CD4-positive, alpha-beta T cell treated with Interleukin-17A for 1 hour (primary cell): ENCODE results near the gene FOXC1.

Experiments
- DNase-seq: peaks from one replicate; pipeline ENCODE4 v3.0.0-alpha.2; 2020

The FOXC1 gene

GRCh38 chr6:1584996-1585668, 24.6 kb upstream of the FOXC1 start:
- no peak for DNase-seq

GRCh38 chr6:1585669-1586049, 24.1 kb upstream of the FOXC1 start:
- no peak for DNase-seq

GRCh38 chr6:1586256-1586655, 23.5 kb upstream of the FOXC1 start:
- no peak for DNase-seq

GRCh38 chr6:1586861-1587450, 22.8 kb upstream of the FOXC1 start:
- DNase-seq = no peak

GRCh38 chr6:1587546-1587945, 22.2 kb upstream of the FOXC1 start:
- no peak for DNase-seq

GRCh38 chr6:1587977-1588376, 21.7 kb upstream of the FOXC1 start:
- no peak for DNase-seq

- DNase-seq = no peak
Measured at GRCh38 chr6:1589208-1589607, 20.5 kb upstream of the FOXC1 start.

- no peak for DNase-seq
Measured at GRCh38 chr6:1590580-1590979, 19.1 kb upstream of the FOXC1 start.

GRCh38 chr6:1591243-1591642, 18.5 kb upstream of the FOXC1 start:
- no peak for DNase-seq

- no peak for DNase-seq
Measured at GRCh38 chr6:1591926-1592325, 17.8 kb upstream of the FOXC1 start.

- no peak for DNase-seq
Measured at GRCh38 chr6:1592852-1593251, 16.9 kb upstream of the FOXC1 start.

GRCh38 chr6:1593286-1593957, 16.3 kb upstream of the FOXC1 start:
- no peak for DNase-seq

- no peak for DNase-seq
Measured at GRCh38 chr6:1593958-1594314, 15.8 kb upstream of the FOXC1 start.

GRCh38 chr6:1594445-1595200, 15.1 kb upstream of the FOXC1 start:
- no peak for DNase-seq

GRCh38 chr6:1595271-1596087, 14.2 kb upstream of the FOXC1 start:
- DNase-seq = no peak

- DNase-seq = peak; percentile 70
Measured at GRCh38 chr6:1596088-1596852, 13.4 kb upstream of the FOXC1 start.

- DNase-seq = no peak
Measured at GRCh38 chr6:1597121-1597744, 12.5 kb upstream of the FOXC1 start.

GRCh38 chr6:1597924-1598323, 11.8 kb upstream of the FOXC1 start:
- DNase-seq = no peak

- DNase-seq = no peak
Measured at GRCh38 chr6:1598433-1598832, 11.3 kb upstream of the FOXC1 start.

- DNase-seq = no peak
Measured at GRCh38 chr6:1598886-1599285, 10.8 kb upstream of the FOXC1 start.

GRCh38 chr6:1599469-1599868, 10.2 kb upstream of the FOXC1 start:
- DNase-seq = no peak
